ENCODE data around the gene CELA1. TPM values are rescaled to one million over a fixed set of nuclear protein-coding genes. Genes with fewer than 3 reads are reported as not detected.

The CELA1 gene
- total and polyA plus RNA-seq, 10 of the 15 experiments (the other 5 are each of a cell fraction or from before 2014, with no cell fraction given): not detected

GRCh38 chr12:51392556-51393237, 46.2 kb upstream of the CELA1 start (continued):
- TF ChIP-seq ZNF687 (IDR thresholded peaks at IDR 0.05): no peak
- no peak for TF ChIP-seq TCF12 (IDR thresholded peaks at IDR 0.05; ENCODE audit: low read depth, low read length)
- TF ChIP-seq JUND (IDR thresholded peaks at IDR 0.05; ENCODE audit: low read depth, low read length): no peak
- no peak for TF ChIP-seq NR2C1 (IDR thresholded peaks at IDR 0.05)
- TF ChIP-seq, protein P1, sequence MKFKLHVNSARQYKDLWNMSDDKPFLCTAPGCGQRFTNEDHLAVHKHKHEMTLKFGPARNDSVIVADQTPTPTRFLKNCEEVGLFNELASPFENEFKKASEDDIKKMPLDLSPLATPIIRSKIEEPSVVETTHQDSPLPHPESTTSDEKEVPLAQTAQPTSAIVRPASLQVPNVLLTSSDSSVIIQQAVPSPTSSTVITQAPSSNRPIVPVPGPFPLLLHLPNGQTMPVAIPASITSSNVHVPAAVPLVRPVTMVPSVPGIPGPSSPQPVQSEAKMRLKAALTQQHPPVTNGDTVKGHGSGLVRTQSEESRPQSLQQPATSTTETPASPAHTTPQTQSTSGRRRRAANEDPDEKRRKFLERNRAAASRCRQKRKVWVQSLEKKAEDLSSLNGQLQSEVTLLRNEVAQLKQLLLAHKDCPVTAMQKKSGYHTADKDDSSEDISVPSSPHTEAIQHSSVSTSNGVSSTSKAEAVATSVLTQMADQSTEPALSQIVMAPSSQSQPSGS (IDR thresholded peaks at IDR 0.05; ENCODE audit: low read length): no peak
- peak; percentile 72 to 79 for TF ChIP-seq BHLHE40 (IDR thresholded peaks at IDR 0.05; ENCODE audit: borderline replicate concordance in 1 of 2, low read depth in 2 of 2, low read length in 1 of 2)
- TF ChIP-seq CREB1 (IDR thresholded peaks at IDR 0.05; ENCODE audit: low read depth): peak; percentile 30; the same call in 1 of the 2 replicates
- peak; percentile 77 for TF ChIP-seq RFX5 (IDR thresholded peaks at IDR 0.05; ENCODE audit: low read depth, low read length)
- TF ChIP-seq PAX8 (IDR thresholded peaks at IDR 0.05): no peak
- TF ChIP-seq MXI1 (IDR thresholded peaks at IDR 0.05; ENCODE audit: low read depth, low read length): peak; percentile 71; the same call in 1 of the 2 replicates
- peak; percentile 75 for TF ChIP-seq RAD51 (IDR thresholded peaks at IDR 0.05)
- no peak for TF ChIP-seq KAT2A (conservative IDR thresholded peaks at IDR 0.05; ENCODE audit: control insufficient read depth, low read depth, low read length)
- no peak for TF ChIP-seq CBX5 (IDR thresholded peaks at IDR 0.05; ENCODE audit: low read depth)
- 0 out of 2 replicates have a peak, but pooled peaks have one; percentile 29 for TF ChIP-seq PKNOX1 (IDR thresholded peaks at IDR 0.05)
- peak; percentile 64 for TF ChIP-seq POLR2AphosphoS5 (IDR thresholded peaks at IDR 0.05; ENCODE audit: low read length)
- no peak for TF ChIP-seq BCLAF1 (IDR thresholded peaks at IDR 0.05)
- TF ChIP-seq, protein P2, sequence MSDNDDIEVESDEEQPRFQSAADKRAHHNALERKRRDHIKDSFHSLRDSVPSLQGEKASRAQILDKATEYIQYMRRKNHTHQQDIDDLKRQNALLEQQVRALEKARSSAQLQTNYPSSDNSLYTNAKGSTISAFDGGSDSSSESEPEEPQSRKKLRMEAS (IDR thresholded peaks at IDR 0.05; ENCODE audit: low read depth, low read length): no peak; the same call in 1 of the 2 replicates
- no peak for TF ChIP-seq KLF5 (IDR thresholded peaks at IDR 0.05; ENCODE audit: partially characterized antibody)
- TF ChIP-seq NR2C2 (IDR thresholded peaks at IDR 0.05; ENCODE audit: borderline replicate concordance, control insufficient read depth, insufficient read length, low read depth): no peak
